ENCODE data around the gene FHL2. TPM values are rescaled to one million over a fixed set of nuclear protein-coding genes. Genes with fewer than 3 reads are reported as not detected.

Gene FHL2
- total RNA-seq, 2 donors from 2014 or later = 11.1 to 11.4 TPM

GRCh38 chr2:105432044-105432399 is 33.2 kb upstream of the FHL2 start:
- no peak for DNase-seq
- WGBS, 2 experiments (ENCODE audit: insufficient coverage in 1 of 2, insufficient read length in 1 of 2) = 79 to 81% methylated on average over 2 of the region's 2 CpGs
- Mint-ChIP-seq H3K9me3 (no peaks in the 10 kb centered on the region), H3K36me3 (ENCODE audit: low read depth) (no peaks in the 10 kb centered on the region), H3K4me3 (no peak overlapping the region), H3K27ac (no peak overlapping the region), H3K4me1 (peaks cover 2% of the 10 kb centered on the region), H3K27me3 (ENCODE audit: insufficient read depth) (no peaks in the 10 kb centered on the region)
- Histone ChIP-seq H3K4me1 (ENCODE audit: control insufficient read depth, insufficient read depth, low read length) (no peaks in the 10 kb centered on the region), H3K9me3 (ENCODE audit: control insufficient read depth, low read length) (no peaks in the 10 kb centered on the region), H3K9ac (ENCODE audit: extremely low read depth, low read length, poor library complexity, severe bottlenecking) (no peak overlapping the region), H3K4me3 (ENCODE audit: low read length) (no peak overlapping the region), H3K36me3 (ENCODE audit: control insufficient read depth, insufficient read depth, low read length) (no peaks in the 10 kb centered on the region), H3K27me3 (ENCODE audit: control insufficient read depth, insufficient read depth, low read length, poor library complexity, severe bottlenecking) (no peaks in the 10 kb centered on the region), H3K27ac (ENCODE audit: low read depth, low read length) (no peak overlapping the region)
- TF ChIP-seq CTCF (conservative IDR thresholded peaks at IDR 0.05) = no peak

GRCh38 chr2:105431367-105432043 is 32.7 kb upstream of the FHL2 start:
- Mint-ChIP-seq H3K27ac (no peak overlapping the region), H3K36me3 (ENCODE audit: low read depth) (no peaks in the 10 kb centered on the region), H3K9me3 (no peaks in the 10 kb centered on the region), H3K4me1 (peaks cover 5% of the 10 kb centered on the region), H3K4me3 (no peak overlapping the region), H3K27me3 (ENCODE audit: insufficient read depth) (no peaks in the 10 kb centered on the region)
- H3K36me3 ChIP-seq (ENCODE audit: control insufficient read depth, insufficient read depth, low read length) = no peaks in the 10 kb centered on the region
- no peak overlapping the region for H3K27ac ChIP-seq (ENCODE audit: low read depth, low read length)
- TF ChIP-seq CTCF (conservative IDR thresholded peaks at IDR 0.05) = no peak
- no peak overlapping the region for H3K9ac ChIP-seq (ENCODE audit: extremely low read depth, low read length, poor library complexity, severe bottlenecking)
- H3K27me3 ChIP-seq (ENCODE audit: control insufficient read depth, insufficient read depth, low read length, poor library complexity, severe bottlenecking) = no peaks in the 10 kb centered on the region
- no peaks in the 10 kb centered on the region for H3K9me3 ChIP-seq (ENCODE audit: control insufficient read depth, low read length)
- H3K4me3 ChIP-seq (ENCODE audit: low read length) = no peak overlapping the region
- DNase-seq = no peak
- 91 to 97% methylated on average over 4 of the region's 4 CpGs for WGBS, 2 experiments (ENCODE audit: insufficient coverage in 1 of 2, insufficient read length in 1 of 2)
- H3K4me1 ChIP-seq (ENCODE audit: control insufficient read depth, insufficient read depth, low read length) = no peaks in the 10 kb centered on the region

GRCh38 chr2:105428387-105429018 is 29.7 kb upstream of the FHL2 start:
- Histone ChIP-seq H3K27me3 (ENCODE audit: control insufficient read depth, insufficient read depth, low read length, poor library complexity, severe bottlenecking) (no peaks in the 10 kb centered on the region), H3K36me3 (ENCODE audit: control insufficient read depth, insufficient read depth, low read length) (no peaks in the 10 kb centered on the region), H3K9ac (ENCODE audit: extremely low read depth, low read length, poor library complexity, severe bottlenecking) (no peak overlapping the region), H3K4me1 (ENCODE audit: control insufficient read depth, insufficient read depth, low read length) (no peaks in the 10 kb centered on the region), H3K9me3 (ENCODE audit: control insufficient read depth, low read length) (no peaks in the 10 kb centered on the region), H3K4me3 (ENCODE audit: low read length) (no peak overlapping the region), H3K27ac (ENCODE audit: low read depth, low read length) (no peak overlapping the region)
- Mint-ChIP-seq H3K4me3 (no peak overlapping the region), H3K27me3 (ENCODE audit: insufficient read depth) (no peaks in the 10 kb centered on the region), H3K9me3 (no peaks in the 10 kb centered on the region), H3K4me1 (peaks cover 5% of the 10 kb centered on the region), H3K27ac (no peak overlapping the region), H3K36me3 (ENCODE audit: low read depth) (no peaks in the 10 kb centered on the region)
- TF ChIP-seq CTCF (conservative IDR thresholded peaks at IDR 0.05) = no peak
- 90 to 93% methylated on average over 8 to 12 of the region's 12 CpGs for WGBS, 2 experiments (ENCODE audit: insufficient coverage in 1 of 2, insufficient read length in 1 of 2)
- no peak for DNase-seq
